ENCODE measurements around the gene RNF220. TPM values are rescaled to one million over a fixed set of nuclear protein-coding genes. Genes with fewer than 3 reads are reported as not detected.

The RNF220 gene
- total and polyA plus RNA-seq, 7 experiments from 2014 or later = 83.1 to 127 (median 95.9) TPM

GRCh38 chr1:44546403-44547053, 141.5 kb downstream of the RNF220 start:
- Histone ChIP-seq H3K27me3 (ENCODE audit: control insufficient read depth in 2 of 2, insufficient read depth in 2 of 2, low read length in 2 of 2) (no peaks in the 10 kb centered on the region), H3K36me3 (ENCODE audit: control insufficient read depth in 2 of 3, insufficient read depth in 3 of 3, low read length in 3 of 3) (no peaks in the 10 kb centered on the region), H3K27ac (ENCODE audit: low read depth, low read length) (no peak overlapping the region), H3K4me3 (ENCODE audit: low read length) (no peak overlapping the region), H3K4me1 (ENCODE audit: control insufficient read depth in 2 of 2, insufficient read depth in 2 of 2, low read length in 2 of 2) (no peaks in the 10 kb centered on the region), H3K9me3 (ENCODE audit: control insufficient read depth in 2 of 3, low read length in 3 of 3) (no peaks in the 10 kb centered on the region)
- H3K36me3 Mint-ChIP-seq = no peaks in the 10 kb centered on the region
- POLR2A ChIA-PET = no interaction called here
- no peak overlapping the region for H3K4me3 Mint-ChIP-seq
- DNase-seq = no peak
- no peak for ATAC-seq
- CTCF ChIA-PET = no interaction called here
- peaks cover 0 to 2% (median 0%) of the 10 kb centered on the region in 7 donors for H3K4me1 Mint-ChIP-seq
- H3K27ac Mint-ChIP-seq = peak overlapping the region in 1 of 9 donors; percentile 68
- intact Hi-C loops (cut with micrococcal nuclease) = no loop called here
- no peaks in the 10 kb centered on the region for H3K9me3 Mint-ChIP-seq
- H3K27me3 Mint-ChIP-seq = peaks cover 5 to 23% (median 11%) of the 10 kb centered on the region in 5 donors

- CTCF ChIA-PET = interaction anchor here (0.6 kb wide), 1 partner anchor 30 kb away, joined by 6 read pairs; no protein-coding TSS in a partner anchor
- ATAC-seq (no peak), DNase-seq (no peak)
- Mint-ChIP-seq H3K27me3 (peaks cover 5 to 23% (median 11%) of the 10 kb centered on the region in 5 donors), H3K36me3 (no peaks in the 10 kb centered on the region), H3K9me3 (no peaks in the 10 kb centered on the region), H3K4me1 (peaks cover 0 to 2% (median 0%) of the 10 kb centered on the region in 7 donors), H3K4me3 (no peak overlapping the region), H3K27ac (no peak overlapping the region)
- intact Hi-C loops (cut with micrococcal nuclease) = no loop called here
- Histone ChIP-seq H3K4me1 (ENCODE audit: control insufficient read depth in 2 of 2, insufficient read depth in 2 of 2, low read length in 2 of 2) (no peaks in the 10 kb centered on the region), H3K9me3 (ENCODE audit: control insufficient read depth in 2 of 3, low read length in 3 of 3) (no peaks in the 10 kb centered on the region), H3K36me3 (ENCODE audit: control insufficient read depth in 2 of 3, insufficient read depth in 3 of 3, low read length in 3 of 3) (no peaks in the 10 kb centered on the region), H3K4me3 (ENCODE audit: low read length) (no peak overlapping the region), H3K27ac (ENCODE audit: low read depth, low read length) (no peak overlapping the region), H3K27me3 (ENCODE audit: control insufficient read depth in 2 of 2, insufficient read depth in 2 of 2, low read length in 2 of 2) (no peaks in the 10 kb centered on the region)
- POLR2A ChIA-PET = no interaction called here
These were observed 142.3 kb downstream of the RNF220 start for GRCh38 chr1:44547361-44547760.

GRCh38 chr1:44547837-44548236, 142.8 kb downstream of the RNF220 start:
- CTCF ChIA-PET = interaction anchor here (0.6 kb wide), 1 partner anchor 30 kb away, joined by 6 read pairs; no protein-coding TSS in a partner anchor
- Histone ChIP-seq H3K9me3 (ENCODE audit: control insufficient read depth in 2 of 3, low read length in 3 of 3) (no peaks in the 10 kb centered on the region), H3K4me1 (ENCODE audit: control insufficient read depth in 2 of 2, insufficient read depth in 2 of 2, low read length in 2 of 2) (no peaks in the 10 kb centered on the region), H3K27me3 (ENCODE audit: control insufficient read depth in 2 of 2, insufficient read depth in 2 of 2, low read length in 2 of 2) (no peaks in the 10 kb centered on the region), H3K27ac (ENCODE audit: low read depth, low read length) (no peak overlapping the region), H3K4me3 (ENCODE audit: low read length) (no peak overlapping the region), H3K36me3 (ENCODE audit: control insufficient read depth in 2 of 3, insufficient read depth in 3 of 3, low read length in 3 of 3) (no peaks in the 10 kb centered on the region)
- Mint-ChIP-seq H3K27me3 (peaks cover 7 to 23% (median 11%) of the 10 kb centered on the region in 5 donors), H3K36me3 (no peaks in the 10 kb centered on the region), H3K4me3 (no peak overlapping the region), H3K9me3 (no peaks in the 10 kb centered on the region), H3K4me1 (peaks cover 0 to 2% (median 0%) of the 10 kb centered on the region in 7 donors), H3K27ac (peak overlapping the region in 1 of 9 donors; percentile 10)
- intact Hi-C loops (cut with micrococcal nuclease) = no loop called here
- ATAC-seq (no peak), DNase-seq (no peak)
- POLR2A ChIA-PET = no interaction called here

DNA sequence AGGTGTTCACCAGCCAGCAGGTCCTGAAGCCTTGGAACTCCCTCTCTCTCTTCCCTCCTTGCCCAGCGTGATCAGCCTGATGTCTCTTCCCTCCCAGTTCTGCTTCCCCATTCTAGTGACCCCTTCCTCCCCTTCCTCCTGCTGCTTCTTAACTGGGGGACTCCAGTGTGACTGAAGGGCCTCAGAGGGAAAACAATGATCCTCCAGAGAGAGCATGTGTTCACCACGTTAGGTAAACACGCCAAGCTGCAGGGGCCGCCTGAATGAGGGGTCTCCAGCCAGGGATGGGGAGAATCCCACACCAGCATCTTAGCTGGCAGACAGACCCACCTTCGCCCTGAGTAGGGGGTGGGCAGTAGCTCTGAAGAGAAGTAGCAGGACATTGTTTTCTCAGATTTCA, 144.5 kb downstream of the RNF220 start:
- ATAC-seq (no peak), DNase-seq (no peak)
- no peaks in the 10 kb centered on the region for H3K27me3 ChIP-seq (ENCODE audit: control insufficient read depth in 2 of 2, insufficient read depth in 2 of 2, low read length in 2 of 2)
- intact Hi-C loops (cut with micrococcal nuclease) = no loop called here
- H3K4me3 ChIP-seq (ENCODE audit: low read length) = no peak overlapping the region
- no peaks in the 10 kb centered on the region for H3K9me3 Mint-ChIP-seq
- H3K4me1 Mint-ChIP-seq = no peaks in the 10 kb centered on the region
- CTCF ChIA-PET = no interaction called here
- H3K27ac ChIP-seq (ENCODE audit: low read depth, low read length) = no peak overlapping the region
- H3K4me1 ChIP-seq (ENCODE audit: control insufficient read depth in 2 of 2, insufficient read depth in 2 of 2, low read length in 2 of 2) = no peaks in the 10 kb centered on the region
- H3K27ac Mint-ChIP-seq = no peak overlapping the region
- no peak overlapping the region for H3K4me3 Mint-ChIP-seq
- H3K27me3 Mint-ChIP-seq = peaks cover 4 to 16% (median 10%) of the 10 kb centered on the region in 5 donors
- H3K36me3 Mint-ChIP-seq = no peaks in the 10 kb centered on the region
- H3K9me3 ChIP-seq (ENCODE audit: control insufficient read depth in 2 of 3, low read length in 3 of 3) = no peaks in the 10 kb centered on the region
- POLR2A ChIA-PET = no interaction called here
- H3K36me3 ChIP-seq (ENCODE audit: control insufficient read depth in 2 of 3, insufficient read depth in 3 of 3, low read length in 3 of 3) = no peaks in the 10 kb centered on the region

DNA sequence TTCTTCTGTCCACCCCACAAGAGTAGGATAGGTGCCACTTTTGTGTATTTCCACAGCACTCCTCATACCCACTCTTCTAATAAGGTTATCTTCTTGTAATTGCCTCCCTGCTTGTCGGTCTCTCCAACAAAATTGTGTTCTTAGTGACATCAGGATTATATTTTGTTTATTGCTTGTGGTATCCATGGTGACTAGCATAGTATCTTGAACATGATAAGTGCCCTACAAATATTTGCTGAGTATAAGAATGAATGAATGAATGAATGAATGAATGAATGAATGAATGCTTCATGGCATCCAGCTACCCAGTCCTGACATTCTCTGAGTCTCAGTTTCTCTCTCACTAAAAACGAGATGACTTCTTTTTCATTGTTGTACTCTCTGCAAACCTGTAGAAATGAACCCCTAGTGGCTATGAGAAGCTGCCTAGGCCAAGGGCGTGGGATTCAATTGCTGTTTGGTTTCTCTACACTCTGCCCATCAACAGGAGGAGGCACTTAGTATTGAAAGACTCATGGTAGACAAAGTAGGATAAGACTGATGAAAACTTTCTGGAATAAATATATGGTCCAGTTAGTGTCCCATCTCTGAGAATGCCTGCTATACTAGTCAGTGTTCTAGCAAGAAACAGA, 148.2 kb downstream of the RNF220 start:
- Mint-ChIP-seq H3K27me3 (peaks cover 2 to 8% (median 5%) of the 10 kb centered on the region in 5 donors), H3K36me3 (no peaks in the 10 kb centered on the region), H3K27ac (no peak overlapping the region), H3K4me1 (no peaks in the 10 kb centered on the region), H3K9me3 (no peaks in the 10 kb centered on the region), H3K4me3 (no peak overlapping the region)
- intact Hi-C loops (cut with micrococcal nuclease) = no loop called here
- H3K4me3 ChIP-seq (ENCODE audit: low read length) = no peak overlapping the region
- no peaks in the 10 kb centered on the region for H3K9me3 ChIP-seq (ENCODE audit: control insufficient read depth in 2 of 3, low read length in 3 of 3)
- ATAC-seq (no peak), DNase-seq (no peak)
- H3K27ac ChIP-seq (ENCODE audit: low read depth, low read length) = no peak overlapping the region
- CTCF ChIA-PET = interaction anchor here (1.3 kb wide), 1 partner anchor 19 kb away, joined by 3 read pairs; no protein-coding TSS in a partner anchor
- no peaks in the 10 kb centered on the region for H3K4me1 ChIP-seq (ENCODE audit: control insufficient read depth in 2 of 2, insufficient read depth in 2 of 2, low read length in 2 of 2)
- POLR2A ChIA-PET = no interaction called here
- no peaks in the 10 kb centered on the region for H3K36me3 ChIP-seq (ENCODE audit: control insufficient read depth in 2 of 3, insufficient read depth in 3 of 3, low read length in 3 of 3)
- no peaks in the 10 kb centered on the region for H3K27me3 ChIP-seq (ENCODE audit: control insufficient read depth in 2 of 2, insufficient read depth in 2 of 2, low read length in 2 of 2)

DNA sequence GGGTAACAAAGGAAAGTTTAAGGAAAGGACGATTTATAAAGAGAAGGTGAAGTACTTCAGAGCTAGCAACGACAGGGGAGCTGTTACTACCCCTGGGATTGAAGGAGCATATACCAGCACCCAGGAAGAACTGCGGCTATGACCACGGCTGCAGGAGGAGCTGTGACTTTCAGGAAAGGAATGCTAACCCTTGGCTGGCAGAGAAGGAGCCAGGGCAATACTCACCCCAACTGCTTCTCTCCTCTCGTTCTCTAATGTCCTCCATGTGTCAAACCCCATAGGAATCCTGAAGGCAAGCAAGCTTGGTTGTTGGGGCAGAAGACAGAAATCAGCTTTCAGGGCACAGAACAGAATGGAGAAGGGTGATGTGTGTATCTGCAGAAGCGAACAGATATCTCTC, 148.7 kb downstream of the RNF220 start:
- Histone ChIP-seq H3K27me3 (ENCODE audit: control insufficient read depth in 2 of 2, insufficient read depth in 2 of 2, low read length in 2 of 2) (no peaks in the 10 kb centered on the region), H3K36me3 (ENCODE audit: control insufficient read depth in 2 of 3, insufficient read depth in 3 of 3, low read length in 3 of 3) (no peaks in the 10 kb centered on the region), H3K4me1 (ENCODE audit: control insufficient read depth in 2 of 2, insufficient read depth in 2 of 2, low read length in 2 of 2) (no peaks in the 10 kb centered on the region), H3K4me3 (ENCODE audit: low read length) (no peak overlapping the region), H3K27ac (ENCODE audit: low read depth, low read length) (no peak overlapping the region), H3K9me3 (ENCODE audit: control insufficient read depth in 2 of 3, low read length in 3 of 3) (no peaks in the 10 kb centered on the region)
- no peak overlapping the region for H3K27ac Mint-ChIP-seq
- H3K4me3 Mint-ChIP-seq = no peak overlapping the region
- H3K27me3 Mint-ChIP-seq = peaks cover 0 to 10% (median 5%) of the 10 kb centered on the region in 5 donors
- intact Hi-C loops (cut with micrococcal nuclease) = no loop called here
- H3K9me3 Mint-ChIP-seq = no peaks in the 10 kb centered on the region
- no peaks in the 10 kb centered on the region for H3K36me3 Mint-ChIP-seq
- ChIA-PET CTCF (interaction anchor here (1.3 kb wide), 1 partner anchor 18 kb away, joined by 3 read pairs; no protein-coding TSS in a partner anchor), POLR2A (no interaction called here)
- DNase-seq (no peak), ATAC-seq (no peak)
- no peaks in the 10 kb centered on the region for H3K4me1 Mint-ChIP-seq

DNA sequence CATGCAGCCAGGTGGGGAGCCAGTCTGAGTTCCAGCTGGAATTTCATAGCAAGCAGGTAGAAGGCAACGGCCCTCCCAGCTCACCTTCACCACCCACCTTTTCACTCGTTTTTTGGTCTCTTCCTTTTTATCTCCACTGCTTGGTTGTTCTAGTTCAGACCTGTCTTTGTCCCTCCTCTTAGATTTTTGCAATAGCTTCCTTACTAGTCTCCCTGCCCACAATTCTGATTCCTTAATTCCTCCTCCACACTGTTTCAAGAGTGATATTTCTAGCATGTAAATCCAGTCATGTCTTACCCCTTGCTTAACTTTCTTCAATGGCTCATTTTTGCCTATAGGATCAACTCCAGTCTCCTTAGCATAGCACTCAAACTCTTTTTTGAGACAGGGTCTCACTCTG, 149.7 kb downstream of the RNF220 start:
- ChIA-PET POLR2A (no interaction called here), CTCF (interaction anchor here (0.6 kb wide), 1 partner anchor 17 kb away, joined by 3 read pairs; no protein-coding TSS in a partner anchor)
- intact Hi-C loops (cut with micrococcal nuclease) = no loop called here
- Mint-ChIP-seq H3K27ac (no peak overlapping the region), H3K27me3 (peaks cover 3 to 12% (median 5%) of the 10 kb centered on the region in 5 donors), H3K4me3 (no peak overlapping the region), H3K9me3 (no peaks in the 10 kb centered on the region), H3K36me3 (no peaks in the 10 kb centered on the region), H3K4me1 (peaks cover 0 to 1% (median 0%) of the 10 kb centered on the region in 7 donors)
- DNase-seq = no peak
- no peaks in the 10 kb centered on the region for H3K36me3 ChIP-seq (ENCODE audit: control insufficient read depth in 2 of 3, insufficient read depth in 3 of 3, low read length in 3 of 3)
- no peaks in the 10 kb centered on the region for H3K9me3 ChIP-seq (ENCODE audit: control insufficient read depth in 2 of 3, low read length in 3 of 3)
- no peak overlapping the region for H3K4me3 ChIP-seq (ENCODE audit: low read length)
- H3K27ac ChIP-seq (ENCODE audit: low read depth, low read length) = no peak overlapping the region
- no peaks in the 10 kb centered on the region for H3K27me3 ChIP-seq (ENCODE audit: control insufficient read depth in 2 of 2, insufficient read depth in 2 of 2, low read length in 2 of 2)
- no peaks in the 10 kb centered on the region for H3K4me1 ChIP-seq (ENCODE audit: control insufficient read depth in 2 of 2, insufficient read depth in 2 of 2, low read length in 2 of 2)
- ATAC-seq = no peak

Measured in naive thymus-derived CD4-positive, alpha-beta T cell (primary cell).